ENCODE measurements around the gene LAYN. TPM values are rescaled to one million over a fixed set of nuclear protein-coding genes. Genes with fewer than 3 reads are reported as not detected.
A peak's percentile ranks its signal among the peaks of the same experiment; 100 is the strongest.

The LAYN gene
- total and polyA plus RNA-seq, 2 donors from 2014 or later = 4.8 to 7.6 TPM

DNA sequence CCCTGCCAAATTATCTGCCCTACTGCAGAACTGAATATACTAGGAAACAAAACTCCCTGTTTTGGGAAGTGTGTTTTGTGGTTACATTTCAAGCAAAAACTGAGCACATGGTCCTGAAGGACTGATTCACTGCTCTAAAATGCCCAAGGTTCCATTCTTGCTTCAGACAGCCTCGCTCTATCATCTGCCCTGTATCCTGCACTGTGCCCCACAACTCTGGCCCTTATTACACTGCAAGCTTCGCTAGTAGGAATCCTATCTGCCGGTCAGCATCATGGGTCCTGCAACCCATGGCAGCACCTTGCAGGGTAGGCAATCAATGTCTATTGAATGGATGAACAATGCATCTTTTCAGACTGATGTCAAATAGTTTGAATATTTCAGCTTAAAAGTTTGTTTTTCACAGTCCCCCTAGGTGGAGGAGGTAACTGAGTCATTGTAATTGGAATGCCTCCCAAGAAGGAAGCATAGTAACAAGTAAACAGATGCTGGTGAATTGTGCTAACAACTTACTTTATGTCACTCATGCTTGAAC, 21.3 kb downstream of the LAYN start:
- H3K9ac ChIP-seq (ENCODE audit: low read length in 3 of 3) = no peak overlapping the region
- H3K4me3 ChIP-seq (ENCODE audit: low read length in 3 of 3) = no peak overlapping the region
- no peaks in the 10 kb centered on the region for H3K36me3 ChIP-seq (ENCODE audit: control insufficient read depth in 2 of 3, insufficient read depth in 3 of 3, low read length in 3 of 3)
- TF ChIP-seq, protein P1, sequence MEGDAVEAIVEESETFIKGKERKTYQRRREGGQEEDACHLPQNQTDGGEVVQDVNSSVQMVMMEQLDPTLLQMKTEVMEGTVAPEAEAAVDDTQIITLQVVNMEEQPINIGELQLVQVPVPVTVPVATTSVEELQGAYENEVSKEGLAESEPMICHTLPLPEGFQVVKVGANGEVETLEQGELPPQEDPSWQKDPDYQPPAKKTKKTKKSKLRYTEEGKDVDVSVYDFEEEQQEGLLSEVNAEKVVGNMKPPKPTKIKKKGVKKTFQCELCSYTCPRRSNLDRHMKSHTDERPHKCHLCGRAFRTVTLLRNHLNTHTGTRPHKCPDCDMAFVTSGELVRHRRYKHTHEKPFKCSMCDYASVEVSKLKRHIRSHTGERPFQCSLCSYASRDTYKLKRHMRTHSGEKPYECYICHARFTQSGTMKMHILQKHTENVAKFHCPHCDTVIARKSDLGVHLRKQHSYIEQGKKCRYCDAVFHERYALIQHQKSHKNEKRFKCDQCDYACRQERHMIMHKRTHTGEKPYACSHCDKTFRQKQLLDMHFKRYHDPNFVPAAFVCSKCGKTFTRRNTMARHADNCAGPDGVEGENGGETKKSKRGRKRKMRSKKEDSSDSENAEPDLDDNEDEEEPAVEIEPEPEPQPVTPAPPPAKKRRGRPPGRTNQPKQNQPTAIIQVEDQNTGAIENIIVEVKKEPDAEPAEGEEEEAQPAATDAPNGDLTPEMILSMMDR (IDR thresholded peaks at IDR 0.05; ENCODE audit: borderline replicate concordance, extremely low read depth, insufficient read depth) = no peak
- H3K27ac ChIP-seq (ENCODE audit: low read depth in 2 of 2, low read length in 2 of 2) = no peak overlapping the region
- intact Hi-C loops (cut with DNase I) = no loop called here
- FAIRE-seq (no peak), DNase-seq (no peak)
- no peaks in the 10 kb centered on the region for H3K27me3 ChIP-seq (ENCODE audit: control insufficient read depth, insufficient read depth, low read length)
- no peaks in the 10 kb centered on the region for H3K9me3 ChIP-seq (ENCODE audit: control insufficient read depth in 2 of 3, insufficient read depth in 1 of 3, low read length in 3 of 3)
- peaks cover 0 to 2% (median 0%) of the 10 kb centered on the region in 3 donors for H3K4me1 ChIP-seq (ENCODE audit: control insufficient read depth in 2 of 3, insufficient read depth in 2 of 3, low read depth in 1 of 3, low read length in 3 of 3)

DNA sequence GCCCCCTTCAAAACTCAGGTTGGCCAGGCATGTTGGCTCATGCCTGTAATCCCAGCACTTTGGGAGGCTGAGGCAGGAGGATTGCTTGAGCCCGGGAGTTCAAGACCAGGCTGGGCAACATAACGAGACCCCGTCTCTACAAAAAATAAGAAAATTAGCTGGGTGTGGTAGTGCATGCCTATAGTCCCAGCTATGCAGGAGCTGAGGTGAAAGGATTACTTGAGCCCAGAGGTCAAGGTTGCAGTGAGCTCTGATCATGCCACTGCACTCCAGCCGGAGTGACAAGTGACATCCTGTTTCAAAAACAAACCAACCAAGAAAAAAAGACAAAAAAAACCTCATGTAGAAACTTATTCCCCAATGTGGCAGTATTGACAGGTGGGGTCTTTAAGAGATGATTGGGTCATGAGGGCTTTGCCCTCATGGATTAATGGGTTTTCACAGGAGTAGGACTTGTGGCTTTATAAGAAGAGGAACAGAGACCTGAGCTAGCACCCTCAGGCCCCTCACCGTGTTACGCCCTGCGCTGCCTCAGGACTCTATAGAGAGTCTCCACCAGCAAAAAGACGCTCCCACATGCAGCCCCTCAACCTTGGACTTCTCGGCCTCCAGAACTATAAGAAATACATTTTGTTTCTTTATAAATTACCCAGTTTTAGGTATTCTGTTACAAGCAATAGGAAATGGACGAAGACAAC, 22.3 kb downstream of the LAYN start:
- Histone ChIP-seq H3K9ac (ENCODE audit: low read length in 3 of 3) (no peak overlapping the region), H3K4me1 (ENCODE audit: control insufficient read depth in 2 of 3, insufficient read depth in 2 of 3, low read depth in 1 of 3, low read length in 3 of 3) (peaks cover 0 to 2% (median 0%) of the 10 kb centered on the region in 3 donors)
- intact Hi-C loops (cut with DNase I) = no loop called here

DNA sequence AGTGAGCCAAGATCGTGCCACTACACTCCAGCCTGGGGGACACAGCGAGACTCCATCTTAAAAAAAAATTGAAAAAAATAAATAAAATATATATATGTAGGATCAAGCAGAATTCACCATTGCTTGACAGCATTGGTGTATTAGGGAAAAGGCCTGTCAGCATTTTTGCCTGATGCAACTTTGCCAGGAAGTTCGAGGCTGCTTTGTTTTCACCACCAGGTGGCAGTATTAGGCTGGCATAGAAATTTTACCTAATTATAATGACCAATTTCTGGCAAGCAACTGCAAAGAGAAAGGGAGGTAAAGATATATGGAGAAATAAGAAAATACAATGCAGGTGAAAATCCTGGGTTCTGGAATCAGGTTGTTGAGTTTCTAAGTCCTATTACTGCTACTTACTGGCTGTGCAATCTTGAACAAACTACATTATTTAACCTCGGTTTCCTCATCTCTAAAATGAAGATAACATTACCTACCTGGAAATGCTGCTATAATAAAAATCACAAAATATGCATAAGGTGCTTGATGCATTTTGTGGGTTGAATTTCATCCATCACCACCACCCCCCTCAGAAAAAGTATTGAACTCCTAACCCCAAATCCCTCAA, 24.7 kb downstream of the LAYN start:
- DNase-seq = peak in 4 of 5 donors; percentile 65 to 83 (median 80)
- H3K4me3 ChIP-seq (ENCODE audit: low read length in 3 of 3) = no peak overlapping the region
- no peaks in the 10 kb centered on the region for H3K27me3 ChIP-seq (ENCODE audit: control insufficient read depth, insufficient read depth, low read length)
- H3K9me3 ChIP-seq (ENCODE audit: control insufficient read depth in 2 of 3, insufficient read depth in 1 of 3, low read length in 3 of 3) = no peaks in the 10 kb centered on the region
- H3K9ac ChIP-seq (ENCODE audit: low read length in 3 of 3) = no peak overlapping the region
- no peak overlapping the region for H3K27ac ChIP-seq (ENCODE audit: low read depth in 2 of 2, low read length in 2 of 2)
- no peaks in the 10 kb centered on the region for H3K36me3 ChIP-seq (ENCODE audit: control insufficient read depth in 2 of 3, insufficient read depth in 3 of 3, low read length in 3 of 3)
- intact Hi-C loops (cut with DNase I) = no loop called here
- FAIRE-seq = peak; percentile 98
- TF ChIP-seq, protein P1 (IDR thresholded peaks at IDR 0.05; ENCODE audit: borderline replicate concordance, extremely low read depth, insufficient read depth) = peak; percentile 93
- H3K4me1 ChIP-seq (ENCODE audit: control insufficient read depth in 2 of 3, insufficient read depth in 2 of 3, low read depth in 1 of 3, low read length in 3 of 3) = peaks cover 0 to 2% (median 0%) of the 10 kb centered on the region in 3 donors

More for the DNA sequence above, 22.3 kb downstream of the LAYN start:
- no peak overlapping the region for H3K27ac ChIP-seq (ENCODE audit: low read depth in 2 of 2, low read length in 2 of 2)
- DNase-seq (no peak), FAIRE-seq (no peak)
- no peaks in the 10 kb centered on the region for H3K27me3 ChIP-seq (ENCODE audit: control insufficient read depth, insufficient read depth, low read length)
- H3K36me3 ChIP-seq (ENCODE audit: control insufficient read depth in 2 of 3, insufficient read depth in 3 of 3, low read length in 3 of 3) = no peaks in the 10 kb centered on the region
- no peaks in the 10 kb centered on the region for H3K9me3 ChIP-seq (ENCODE audit: control insufficient read depth in 2 of 3, insufficient read depth in 1 of 3, low read length in 3 of 3)
- TF ChIP-seq, protein P1 (IDR thresholded peaks at IDR 0.05; ENCODE audit: borderline replicate concordance, extremely low read depth, insufficient read depth) = no peak
- no peak overlapping the region for H3K4me3 ChIP-seq (ENCODE audit: low read length in 3 of 3)
